GM19455 (cell line): ENCODE results near the gene CYFIP2.
"Not testable (repeated sequence)": the region's sequence is repeated elsewhere in the genome, so short reads cannot be mapped to it uniquely, and the experiment has no call there.

Experiments used
- ATAC-seq: cut with Tn5 transposase; IDR thresholded peaks from one replicate; pipeline ENCODE4 v1.9.1; 2021; ENCODE audit not compliant: unreplicated experiment

Gene CYFIP2

DNA sequence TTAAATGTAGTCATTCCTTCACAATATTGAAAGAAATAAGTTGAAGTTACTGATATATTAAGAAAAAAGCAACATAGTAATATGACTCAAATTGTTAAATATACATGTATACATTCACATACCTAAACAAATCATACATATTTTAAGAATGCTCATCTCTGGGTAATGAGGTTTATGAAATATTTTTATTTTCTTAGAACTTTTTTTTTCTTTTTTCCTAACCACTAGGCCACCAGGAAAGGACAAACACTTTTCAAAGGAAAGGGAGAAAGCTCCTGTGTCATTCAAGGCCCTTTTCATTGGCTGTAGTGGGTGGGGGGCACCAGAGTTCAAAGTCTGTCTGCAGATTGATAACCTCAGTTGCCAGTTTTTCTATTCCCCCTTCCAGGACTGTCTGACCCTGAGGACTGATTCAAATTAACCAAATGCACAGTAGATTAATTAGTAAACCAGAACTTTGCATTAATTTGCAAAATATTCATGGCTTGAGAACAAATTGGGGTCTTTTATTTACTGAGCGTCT lies 121.2 kb downstream of the CYFIP2 start:
- ATAC-seq, result no peak

DNA sequence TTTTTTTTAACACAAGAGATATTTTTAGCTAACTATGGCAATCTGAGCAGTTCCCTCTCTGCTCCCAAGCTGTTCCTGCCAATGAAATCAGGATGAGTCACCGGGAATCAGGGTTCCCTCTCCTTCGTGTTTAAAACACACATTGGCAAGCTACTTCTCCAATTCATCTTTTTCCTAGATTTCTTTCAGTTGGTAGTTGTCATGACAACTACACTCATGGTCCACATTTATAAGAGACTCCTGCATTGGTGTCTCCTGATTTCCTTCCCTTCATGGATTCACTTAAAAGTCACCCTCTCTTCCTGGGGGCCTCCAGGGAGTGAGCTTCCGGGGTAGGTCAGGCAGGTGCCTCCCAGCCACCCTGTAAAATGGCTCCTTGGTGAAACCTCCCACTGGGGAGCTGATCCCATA lies 121.8 kb downstream of the CYFIP2 start:
- no peak for ATAC-seq

DNA sequence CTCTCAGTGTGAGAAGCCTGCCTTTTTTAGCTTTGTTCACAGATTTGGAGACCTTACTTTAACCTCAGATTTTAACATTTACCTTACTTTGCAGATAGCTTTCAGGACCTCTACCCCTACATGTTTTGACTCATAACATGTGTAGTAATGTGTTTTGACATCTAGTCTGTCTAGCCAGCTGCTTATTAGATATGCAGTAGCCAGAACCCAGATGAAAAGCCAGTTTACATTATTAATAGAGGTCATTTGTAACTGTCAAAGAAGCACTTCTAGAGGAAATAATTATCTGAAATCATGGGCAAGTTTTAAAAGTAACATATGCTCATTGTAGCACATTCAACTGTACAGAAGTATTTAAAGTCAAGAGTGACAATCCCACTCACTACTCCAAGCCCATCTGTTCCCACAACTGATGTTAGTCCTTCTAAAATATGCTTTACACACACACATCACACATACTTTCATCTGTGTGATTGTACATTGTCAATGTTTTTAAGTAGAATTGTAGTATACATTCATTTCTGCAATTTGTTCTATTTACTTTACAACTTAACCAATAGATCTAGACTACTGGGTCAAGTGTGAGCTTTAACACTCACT lies 122.3 kb downstream of the CYFIP2 start:
- ATAC-seq, result no peak

DNA sequence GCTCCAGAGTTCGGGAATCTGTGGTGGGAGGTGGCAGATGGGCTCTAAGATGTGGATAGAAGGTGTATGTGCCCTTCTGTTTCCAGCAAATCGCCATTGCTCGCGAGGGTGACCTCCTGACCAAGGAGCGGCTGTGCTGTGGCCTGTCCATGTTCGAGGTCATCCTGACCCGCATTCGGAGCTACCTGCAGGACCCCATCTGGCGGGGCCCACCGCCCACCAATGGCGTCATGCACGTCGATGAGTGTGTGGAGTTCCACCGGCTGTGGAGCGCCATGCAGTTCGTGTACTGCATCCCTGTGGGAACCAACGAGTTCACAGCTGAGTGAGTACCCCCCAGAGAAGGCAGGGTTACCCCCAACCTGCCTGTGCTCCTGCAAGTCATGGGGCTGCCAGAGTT lies 123.2 kb downstream of the CYFIP2 start:
- no peak for ATAC-seq

DNA sequence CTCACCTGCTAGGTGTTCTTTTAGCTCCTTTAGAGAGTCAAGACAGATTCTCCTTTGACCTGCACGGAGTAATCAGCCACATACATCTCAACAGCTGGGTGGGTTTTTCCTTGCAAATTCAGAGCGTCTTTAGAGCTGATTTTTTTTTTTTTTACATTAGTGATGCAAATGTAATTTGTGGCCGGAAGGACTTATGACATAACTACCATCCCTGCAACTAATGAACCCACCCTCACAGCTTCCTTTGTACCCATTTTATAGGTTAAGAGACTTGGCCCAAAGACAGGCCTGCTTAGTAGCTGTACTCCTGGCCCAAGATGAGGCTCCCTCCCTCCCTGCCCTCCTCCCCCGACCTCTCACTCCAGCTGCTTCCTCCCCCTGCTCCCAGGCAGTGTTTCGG lies 124.2 kb downstream of the CYFIP2 start:
- no peak for ATAC-seq

DNA sequence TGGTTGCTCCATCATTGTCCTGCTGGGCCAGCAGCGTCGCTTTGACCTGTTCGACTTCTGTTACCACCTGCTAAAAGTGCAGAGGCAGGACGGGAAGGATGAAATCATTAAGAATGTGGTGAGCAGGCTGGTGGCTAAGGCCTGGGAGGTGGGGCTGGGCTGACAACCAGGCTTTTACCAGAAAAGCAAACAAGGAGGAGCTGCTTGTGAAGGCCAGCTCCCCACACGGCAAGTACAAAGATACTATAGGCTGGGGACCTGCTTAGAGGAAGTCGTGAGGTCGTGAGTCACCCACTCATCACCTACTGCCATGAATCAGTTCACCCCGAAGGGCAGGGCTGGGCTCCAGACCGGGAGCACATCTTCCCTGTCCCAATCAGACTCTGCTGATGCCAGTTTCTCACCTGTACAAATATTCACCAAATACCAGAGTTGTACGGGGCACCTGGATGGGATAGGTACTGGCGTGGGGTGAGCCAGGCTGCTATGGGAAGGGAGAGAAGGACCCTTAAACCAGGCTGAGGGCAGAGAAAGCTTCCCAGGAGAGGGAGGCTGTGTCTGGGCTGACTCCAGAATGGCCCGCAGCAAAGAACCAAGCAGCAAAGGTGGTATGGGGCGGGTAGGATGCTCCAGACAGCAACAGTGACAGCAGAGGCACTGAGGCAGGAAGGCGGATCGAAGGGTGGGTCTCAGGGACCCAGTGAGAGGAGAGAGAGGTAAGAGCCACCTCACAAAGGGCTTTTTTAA lies 124.8 kb downstream of the CYFIP2 start:
- no peak for ATAC-seq

DNA sequence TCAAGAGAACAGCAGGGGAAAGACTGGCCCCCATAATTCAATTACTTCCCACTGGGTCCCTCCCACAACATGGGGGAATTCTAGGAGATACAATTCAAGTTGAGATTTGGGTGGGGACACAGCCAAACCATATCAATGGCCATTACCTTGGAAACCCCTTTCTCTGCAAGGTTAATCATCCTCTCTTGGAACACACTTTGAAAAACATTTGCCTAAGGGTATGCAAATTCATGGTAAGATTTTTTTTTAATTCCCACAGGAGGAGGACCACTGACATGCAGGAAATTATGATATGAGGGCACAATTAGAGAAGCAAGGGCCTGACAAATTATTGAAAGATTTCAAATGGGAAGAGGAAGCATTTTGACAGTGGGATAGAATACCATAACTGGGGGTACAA lies 132.4 kb downstream of the CYFIP2 start:
- ATAC-seq, result no peak

DNA sequence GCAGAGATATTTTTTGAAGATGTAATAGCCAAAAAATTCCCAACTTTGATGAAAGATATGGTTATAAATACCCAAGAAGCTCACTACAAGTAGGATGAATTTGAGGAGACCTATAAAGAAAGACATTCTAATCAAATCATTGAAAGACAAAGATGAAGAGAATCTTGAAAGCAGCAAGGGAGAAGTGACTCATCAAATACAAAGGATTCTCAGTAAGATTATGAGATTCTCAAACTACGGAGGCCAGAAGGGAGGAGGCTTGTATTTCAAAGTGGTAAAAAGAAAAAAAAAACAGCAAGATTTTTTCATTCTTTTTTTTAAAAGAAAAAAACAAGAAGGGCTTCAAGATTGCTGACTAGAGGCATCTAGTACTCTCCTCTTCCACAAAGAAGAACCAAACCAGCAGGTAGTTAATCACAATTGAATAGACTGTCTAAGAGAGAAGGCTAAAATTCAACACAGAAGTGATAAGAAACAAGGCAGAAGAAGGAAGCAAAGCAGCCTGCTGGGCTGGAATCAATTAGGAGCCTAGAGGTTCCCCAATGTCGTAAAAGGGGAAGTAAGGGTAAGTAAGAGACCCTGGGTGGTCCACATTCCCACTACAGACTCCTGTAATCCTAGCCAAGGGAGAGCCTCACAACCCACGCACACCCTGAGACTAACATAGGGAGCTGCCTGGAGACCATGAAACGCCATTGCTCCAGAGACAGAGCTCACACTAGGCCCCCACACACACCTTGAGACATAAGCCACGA lies 135.0 kb downstream of the CYFIP2 start:
- ATAC-seq, result no peak

DNA sequence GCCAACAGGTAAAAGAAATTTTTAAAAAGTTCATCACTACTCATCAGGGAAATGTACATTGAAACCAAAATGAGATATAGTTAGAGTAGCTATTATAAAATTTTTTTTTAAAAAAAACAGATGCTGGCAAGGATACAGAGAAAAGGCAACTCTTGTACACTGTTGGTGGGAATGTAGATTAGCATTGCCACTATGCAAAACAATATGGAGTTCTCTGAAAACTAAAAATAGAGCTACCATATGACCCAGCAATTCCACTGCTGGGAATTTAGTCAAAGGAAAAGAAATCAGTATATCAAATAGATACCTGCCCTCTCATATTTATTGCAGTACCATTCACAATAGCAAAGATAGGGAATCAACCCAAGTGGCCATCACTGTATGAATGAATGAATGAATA lies 149.9 kb downstream of the CYFIP2 start:
- ATAC-seq, result no peak

DNA sequence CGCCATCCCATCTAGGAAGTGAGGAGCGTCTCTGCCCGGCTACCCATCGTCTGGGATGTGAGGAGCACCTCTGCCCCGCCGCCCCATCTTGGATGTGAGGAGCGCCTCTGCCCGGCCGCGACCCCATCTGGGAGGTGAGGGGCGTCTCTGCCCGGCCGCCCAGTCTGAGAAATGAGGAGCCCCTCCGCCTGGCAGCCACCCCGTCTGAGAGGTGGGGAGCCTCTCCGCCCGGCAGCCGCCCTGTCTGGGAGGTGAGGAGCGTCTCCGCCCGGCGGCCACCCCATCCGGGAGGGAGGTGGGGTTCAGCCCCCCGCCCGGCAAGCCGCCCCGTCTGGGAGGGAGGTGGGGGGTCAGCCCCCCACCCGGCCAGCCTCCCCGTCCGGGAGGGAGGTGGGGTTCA lies 153.6 kb downstream of the CYFIP2 start:
- not testable (repeated sequence) for ATAC-seq

DNA sequence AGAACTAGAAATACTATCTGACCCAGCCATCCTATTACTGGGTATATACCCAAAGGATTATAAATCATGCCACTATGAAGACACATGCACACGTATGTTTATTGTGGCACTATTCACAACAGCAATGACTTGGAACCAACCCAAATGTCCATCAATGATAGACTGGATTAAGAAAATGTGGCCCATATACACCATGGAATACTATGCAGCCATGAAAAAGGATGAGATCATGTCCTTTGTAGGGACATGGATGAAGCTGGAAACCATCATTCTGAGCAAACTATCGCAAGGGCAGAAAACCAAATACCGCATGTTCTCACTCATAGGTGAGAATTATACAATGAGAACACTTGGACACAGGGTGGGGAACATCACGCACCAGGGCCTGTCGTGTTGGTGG lies 164.0 kb downstream of the CYFIP2 start:
- ATAC-seq, result not testable (repeated sequence)

DNA sequence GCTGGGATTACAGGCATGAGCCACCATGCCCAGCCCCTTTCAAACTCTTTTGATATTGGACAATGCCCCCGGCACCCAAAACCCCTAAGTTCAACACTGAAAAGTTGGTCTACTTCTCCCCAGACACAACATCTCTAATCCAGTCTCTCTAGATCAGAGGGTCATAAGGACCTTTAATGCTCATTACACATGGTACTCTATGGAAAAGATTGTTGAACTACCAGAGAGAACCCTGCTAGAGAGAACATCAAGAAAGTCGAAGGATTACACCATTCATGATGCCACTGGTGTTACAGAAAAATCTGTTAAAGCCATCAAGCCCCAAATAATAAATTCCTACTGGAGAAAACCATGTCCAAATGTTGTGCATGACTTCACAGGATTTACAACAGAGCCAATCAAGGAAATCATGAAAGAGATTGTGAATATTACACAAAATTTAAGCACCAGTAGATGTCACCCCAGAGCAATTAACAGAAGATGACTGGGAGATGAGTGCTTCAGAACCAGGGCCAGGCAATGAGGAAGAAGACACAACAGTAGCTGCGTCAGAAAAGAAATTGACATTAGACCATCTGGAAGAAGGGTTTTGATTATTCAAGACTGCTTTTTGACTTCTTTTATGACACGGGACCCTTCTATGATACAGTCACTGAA lies 165.7 kb downstream of the CYFIP2 start:
- ATAC-seq, result no peak

DNA sequence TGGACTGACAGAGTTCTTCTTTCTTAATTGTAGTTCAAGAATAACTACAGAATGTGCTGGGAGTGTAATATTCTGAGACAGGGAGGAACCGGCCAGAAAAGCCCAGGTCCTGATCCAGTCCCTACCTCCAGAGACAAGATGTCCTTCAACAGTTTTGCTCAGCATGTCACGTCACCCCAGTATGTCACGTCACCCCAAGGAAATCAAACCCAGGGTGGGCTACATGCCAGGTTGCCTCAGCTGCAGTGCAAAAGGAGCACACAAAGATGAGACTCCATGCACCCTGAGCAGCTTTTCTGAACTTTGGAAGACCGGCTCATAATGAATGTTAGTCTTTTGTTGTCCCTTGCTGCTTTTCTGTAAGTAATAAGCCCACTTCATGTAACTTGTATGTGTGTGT lies 168.2 kb downstream of the CYFIP2 start:
- ATAC-seq, result no peak

DNA sequence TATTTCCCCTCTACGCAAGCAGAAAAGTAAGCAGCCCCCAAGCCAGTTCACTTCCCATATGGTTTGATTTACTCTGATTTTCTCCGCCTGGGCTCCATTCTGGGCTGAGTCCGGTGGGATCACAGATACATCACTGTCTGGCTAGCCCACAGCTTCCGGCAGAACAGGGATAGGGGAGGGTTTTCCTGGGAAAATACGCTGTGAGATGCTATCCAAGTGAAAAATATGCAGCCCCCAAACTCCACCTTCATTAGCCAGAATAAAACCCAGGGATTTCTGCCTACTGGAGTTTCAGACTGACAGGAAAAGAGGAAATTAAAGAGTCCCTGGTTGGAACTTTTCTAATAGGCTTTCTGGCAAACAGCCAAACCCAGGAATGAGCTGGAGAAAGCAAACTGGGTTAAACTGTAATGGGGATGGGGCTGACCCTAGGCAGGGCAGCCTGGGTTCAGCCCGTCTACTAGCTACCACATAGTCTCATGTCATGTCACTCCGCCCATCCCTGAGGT lies 177.2 kb downstream of the CYFIP2 start:
- no peak for ATAC-seq

DNA sequence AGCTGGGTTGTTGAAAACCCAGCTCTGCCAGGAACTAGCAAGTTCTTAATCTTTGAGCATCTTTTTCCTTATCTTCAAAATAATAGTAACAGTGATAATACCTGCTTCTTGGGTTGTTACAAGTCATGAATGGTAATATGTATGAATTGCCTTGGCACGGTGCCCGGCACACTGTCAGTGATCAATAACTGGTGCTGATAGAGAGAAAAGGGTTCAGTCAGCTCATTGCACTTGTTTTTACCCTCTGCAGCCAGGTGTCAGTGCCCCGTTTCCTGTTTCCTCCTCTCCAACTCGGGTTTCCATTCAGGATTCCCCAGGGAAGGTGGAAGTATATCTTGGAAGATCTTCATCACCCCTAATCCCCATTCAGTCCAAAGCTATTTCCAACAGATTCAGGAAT lies 178.3 kb downstream of the CYFIP2 start:
- ATAC-seq, result no peak
